HepG2 (cell line): ENCODE measurements around the gene SLC5A5. TPM values are rescaled to one million over a fixed set of nuclear protein-coding genes. Genes with fewer than 3 reads are reported as not detected.
A peak's percentile ranks its signal among the peaks of the same experiment; 100 is the strongest.

Experiments
- ASH2L ChIP-seq: fragments of 300-600, 200-600 bp; sonication (generic); IDR thresholded peaks from 2 replicates; pipeline ENCODE4 v1.7.0; 2017; ENCODE audit warnings: low read depth, mild to moderate bottlenecking, moderate library complexity, mixed read lengths, low read length; ENCODE audit not compliant: insufficient read length
- CC2D1A ChIP-seq: sonication (generic); formaldehyde crosslinking; IDR thresholded peaks from 2 replicates; pipeline ENCODE4 v1.8.1; 2023; ENCODE audit warnings: mild to moderate bottlenecking, missing genetic modification reagents
- IKZF5 ChIP-seq: IDR thresholded peaks from 2 replicates; pipeline ENCODE4 v1.6.1; 2018; ENCODE audit warnings: missing genetic modification reagents, mild to moderate bottlenecking, missing compliant biosample characterization
- ONECUT2 ChIP-seq: sonication (generic); formaldehyde crosslinking; IDR thresholded peaks from 2 replicates; pipeline ENCODE4 v1.4.0; 2020; ENCODE audit warnings: missing genetic modification reagents
- PRMT3 ChIP-seq: sonication (generic); formaldehyde crosslinking; IDR thresholded peaks from 2 replicates; pipeline ENCODE4 v1.8.1; 2022; ENCODE audit warnings: low read depth, mild to moderate bottlenecking, moderate library complexity, missing genetic modification reagents, borderline replicate concordance
- TFE3 ChIP-seq: IDR thresholded peaks from 2 replicates; pipeline ENCODE4 v1.6.1; 2016
- TP53 ChIP-seq: sonication (generic); formaldehyde crosslinking; conservative IDR thresholded peaks from 2 replicates; pipeline ENCODE4 v1.4.0; 2020; ENCODE audit warnings: missing genetic modification reagents
- TSC22D2 ChIP-seq: sonication (generic); formaldehyde crosslinking; IDR thresholded peaks from 2 replicates; pipeline ENCODE4 v1.5.1; 2020; ENCODE audit warnings: missing genetic modification reagents, mild to moderate bottlenecking, borderline replicate concordance
- ZNF17 ChIP-seq: sonication (generic); formaldehyde crosslinking; IDR thresholded peaks from 2 replicates; pipeline ENCODE4 v1.5.0; 2020; ENCODE audit warnings: mild to moderate bottlenecking, missing genetic modification reagents
- ZNF3 ChIP-seq: IDR thresholded peaks from 2 replicates; pipeline ENCODE4 v1.7.0; 2017; ENCODE audit warnings: inconsistent platforms
- ZNF362 ChIP-seq: sonication (generic); formaldehyde crosslinking; IDR thresholded peaks from 2 replicates; pipeline ENCODE4 v1.4.0; 2020; ENCODE audit warnings: missing genetic modification reagents, mild to moderate bottlenecking, borderline replicate concordance
- ZNF407 ChIP-seq: sonication (generic); formaldehyde crosslinking; IDR thresholded peaks from one replicate; pipeline ENCODE4 v1.5.1; 2020; ENCODE audit warnings: mild to moderate bottlenecking, missing genetic modification reagents; ENCODE audit errors: not compliant biosample characterization
- ZNF761 ChIP-seq: sonication (generic); formaldehyde crosslinking; conservative IDR thresholded peaks from 2 replicates; pipeline ENCODE4 v1.4.0; 2020; ENCODE audit warnings: mild to moderate bottlenecking, missing genetic modification reagents
- polyA plus RNA-seq, 8 experiments: library from polyadenylated mRNA; depleted of rRNA in 3 of 8; stranded (reverse) in 7 of 8; unstranded in 1 of 8; fragments of >200 nt; fragmentation: Illumina TruSeq in 4 of 8; extraction: Trizol in 4 of 8; gene quantifications; 2 replicates each; pipeline versions ENCODE4 v1.2.1 to v1.2.3, GENCODE V29; 2011 to 2016; ENCODE audit warnings: low read depth in 4 of 8, missing spikeins in 1 of 8, mixed read lengths in 1 of 8; ENCODE audit not compliant: insufficient read depth in 1 of 8
- total RNA-seq, 5 experiments: library from RNA; depleted of rRNA; stranded (reverse); fragments of >200 nt; fragmentation: Illumina TruSeq; extraction: Trizol; gene quantifications; 2 replicates each; pipeline ENCODE4 v1.2.3, GENCODE V29; 2016; ENCODE audit warnings: low read depth in 1 of 5

Gene SLC5A5
- total and polyA plus RNA-seq, 2 of the 13 experiments (the other 11 are each of a cell fraction or from before 2014, with no cell fraction given), result not detected

- TF ChIP-seq TFE3 (CRISPR knock-in tag) (peak; percentile 38), CC2D1A (no peak), ZNF761 (CRISPR knock-in tag) (peak; percentile 57; the same call in 1 of the 2 replicates), ZNF407 (CRISPR knock-in tag) (no peak), ZNF17 (no peak), ONECUT2 (CRISPR knock-in tag) (no peak), TSC22D2 (no peak), TP53 (CRISPR knock-in tag) (no peak; the same call in 1 of the 2 replicates), ZNF362 (CRISPR knock-in tag) (no peak; the same call in 1 of the 2 replicates), PRMT3 (CRISPR knock-in tag) (no peak), ASH2L (peak; percentile 70), ZNF3 (CRISPR knock-in tag) (no peak), IKZF5 (CRISPR knock-in tag) (peak; percentile 73; the same call in 1 of the 2 replicates)
Observed at GRCh38 chr19:17859533-17860330, 12.0 kb upstream of the SLC5A5 start, which contains the start of gene RPL18A (continued).
